GM12878 (cell line): ENCODE measurements around the gene UTP14C. TPM values are rescaled to one million over a fixed set of nuclear protein-coding genes. Genes with fewer than 3 reads are reported as not detected.

Experiments
- ATAC-seq: fragments of 200-7000 bp; cut with Tn5 transposase; 3 replicates; pipeline ENCODE4 v1.9.1; 2020; ENCODE audit warnings: mild to moderate bottlenecking, moderate library complexity
- BruUV-seq: library from RNA; stranded (reverse); fragments of 400-500 nt; replicated peaks from 2 replicates; lab custom pipeline; 2021; lab: Mats Ljungman, UMichigan
- CTCF ChIA-PET: fragments of 300-600 bp; sonication (Branson Sonifier 250); formaldehyde crosslinking; extraction: SDS; loops from one replicate; lab custom pipeline; 2021; ENCODE audit warnings: inconsistent platforms; lab: Yijun Ruan, JAX
- POLR2A ChIA-PET: fragments of 350-600 bp; formaldehyde crosslinking; extraction: SDS; loops from one replicate; lab custom pipeline; 2021; ENCODE audit warnings: inconsistent platforms; lab: Charles Lee
- RAD21 ChIA-PET: fragments of 300-600 bp; sonication (Branson Sonifier 250); formaldehyde crosslinking; loops from one replicate; lab custom pipeline; 2023; ENCODE audit warnings: antibody characterized with exemption; ENCODE audit not compliant: unreplicated experiment; lab: Charles Lee
- SMC1A ChIA-PET: fragments of 300-600 bp; sonication (Branson Sonifier 250); formaldehyde crosslinking; loops from one replicate; lab custom pipeline; 2023; ENCODE audit not compliant: unreplicated experiment, uncharacterized antibody; lab: Charles Lee
- DNase-seq: peaks from one replicate; pipeline ENCODE4 v3.0.0-alpha.2; 2011; ENCODE audit warnings: low read depth, low spot score
- FAIRE-seq: peaks from 3 replicates; lab custom pipeline; 2011; peaks lifted over from hg19 to GRCh38; lab: Jason Lieb, UNC
- H2AFZ ChIP-seq: 2 replicates; pipeline ENCODE4 v1.6.0; 2011; ENCODE audit warnings: low read depth, low read length, control low read depth; ENCODE audit not compliant: control insufficient read depth
- H3K27ac ChIP-seq: 2 replicates; pipeline ENCODE4 v1.5.1; 2011; ENCODE audit warnings: control low read depth; ENCODE audit not compliant: control insufficient read depth, insufficient read depth
- H3K27me3 ChIP-seq, 2 experiments: replicated peaks in 1 of 2; 2 replicates each; pipeline versions ENCODE4 v1.6.0 to v1.6.1; 2011; ENCODE audit warnings: low read length in 1 of 2; ENCODE audit not compliant: control insufficient read depth in 2 of 2, insufficient read depth in 2 of 2
- H3K36me3 ChIP-seq, 2 experiments: 2 replicates each; pipeline ENCODE4 v1.5.1; 2011; ENCODE audit warnings: low read length in 1 of 2; ENCODE audit not compliant: control insufficient read depth in 2 of 2, insufficient read depth in 2 of 2
- H3K4me1 ChIP-seq: 2 replicates; pipeline ENCODE4 v1.6.1; 2011; ENCODE audit warnings: mild to moderate bottlenecking, low read length, moderate library complexity, mixed read lengths; ENCODE audit not compliant: control insufficient read depth, insufficient read depth
- H3K4me2 ChIP-seq: 2 replicates; pipeline ENCODE4 v1.6.0; 2011; ENCODE audit warnings: control low read depth; ENCODE audit not compliant: control insufficient read depth, insufficient read depth
- H3K4me3 ChIP-seq: fragments of 200-600 bp; sonication (generic); 2 replicates; pipeline ENCODE4 v1.5.1; 2016
- H3K79me2 ChIP-seq: 2 replicates; pipeline ENCODE4 v1.6.0; 2011; ENCODE audit warnings: low read length; ENCODE audit not compliant: control insufficient read depth, insufficient read depth
- H3K9ac ChIP-seq: 2 replicates; pipeline ENCODE4 v1.8.0; 2011; ENCODE audit warnings: low read length, control low read depth, mixed read lengths; ENCODE audit not compliant: control insufficient read depth, insufficient read depth
- H3K9me3 ChIP-seq: replicated peaks from 3 replicates; pipeline ENCODE4 v1.5.1; 2011; ENCODE audit warnings: mild to moderate bottlenecking, low read length; ENCODE audit not compliant: control insufficient read depth, insufficient read depth
- H4K20me1 ChIP-seq: 2 replicates; pipeline ENCODE4 v1.6.0; 2011; ENCODE audit not compliant: control insufficient read depth, insufficient read depth
- BMI1 ChIP-seq: fragments of 450-650 bp; IDR thresholded peaks from 2 replicates; pipeline ENCODE4 v1.6.1; 2016; ENCODE audit warnings: mild to moderate bottlenecking, moderate library complexity, borderline replicate concordance
- CEBPZ ChIP-seq: fragments of 150-350 bp; IDR thresholded peaks from 2 replicates; pipeline ENCODE4 v1.6.1; 2016; ENCODE audit warnings: low read depth, low read length
- CHD1 ChIP-seq: IDR thresholded peaks from 2 replicates; pipeline ENCODE4 v1.6.1; 2012; ENCODE audit warnings: low read depth, low read length, improper control_type of control experiment
- CHD2 ChIP-seq: IDR thresholded peaks from 2 replicates; pipeline ENCODE4 v1.6.1; 2011; ENCODE audit warnings: low read depth, low read length, improper control_type of control experiment, borderline replicate concordance
- CREB1 ChIP-seq: IDR thresholded peaks from 2 replicates; pipeline ENCODE4 v1.6.1; 2012; ENCODE audit warnings: low read depth, mild to moderate bottlenecking, inconsistent platforms
- DPF2 ChIP-seq: fragments of 450-650 bp; IDR thresholded peaks from 2 replicates; pipeline ENCODE4 v1.6.1; 2017; ENCODE audit warnings: mild to moderate bottlenecking
- FOXK2 ChIP-seq: fragments of 450-650 bp; IDR thresholded peaks from 2 replicates; pipeline ENCODE4 v1.6.1; 2017; ENCODE audit warnings: mild to moderate bottlenecking, moderate library complexity
- GATAD2B ChIP-seq: fragments of 450-650 bp; conservative IDR thresholded peaks from 2 replicates; pipeline ENCODE4 v1.6.1; 2017; ENCODE audit warnings: low read depth, mild to moderate bottlenecking, moderate library complexity
- HCFC1 ChIP-seq: fragments of 150-350 bp; IDR thresholded peaks from 2 replicates; pipeline ENCODE4 v1.6.1; 2014; ENCODE audit warnings: low read length
- LARP7 ChIP-seq: fragments of 450-650 bp; IDR thresholded peaks from 2 replicates; pipeline ENCODE4 v1.6.1; 2017; ENCODE audit warnings: mild to moderate bottlenecking
- MAX ChIP-seq: IDR thresholded peaks from 2 replicates; pipeline ENCODE4 v1.6.1; 2012; ENCODE audit warnings: low read depth, low read length, improper control_type of control experiment
- NR2C1 ChIP-seq: fragments of 450-650 bp; IDR thresholded peaks from 2 replicates; pipeline ENCODE4 v1.6.1; 2017; ENCODE audit warnings: antibody characterized with exemption, mild to moderate bottlenecking, moderate library complexity
- PAX8 ChIP-seq: fragments of 450-650 bp; IDR thresholded peaks from 2 replicates; pipeline ENCODE4 v1.6.1; 2017; ENCODE audit warnings: mild to moderate bottlenecking, moderate library complexity
- POLR2A ChIP-seq: IDR thresholded peaks from 2 replicates; pipeline ENCODE4 v1.6.1; 2011; ENCODE audit warnings: low read depth, mild to moderate bottlenecking, low read length
- RAD21 ChIP-seq: IDR thresholded peaks from 2 replicates; pipeline ENCODE4 v1.6.1; 2011; ENCODE audit warnings: mild to moderate bottlenecking, low read depth, low read length, moderate library complexity; ENCODE audit not compliant: insufficient read depth
- REST ChIP-seq: IDR thresholded peaks from 2 replicates; pipeline ENCODE4 v1.6.1; 2012; ENCODE audit warnings: mild to moderate bottlenecking, low read depth, low read length
- SP1 ChIP-seq: IDR thresholded peaks from one replicate; pipeline ENCODE4 v1.6.1; 2011; ENCODE audit warnings: low read depth, low read length
- YY1 ChIP-seq: IDR thresholded peaks from 2 replicates; pipeline ENCODE4 v1.6.1; 2011; ENCODE audit warnings: low read depth, mild to moderate bottlenecking, low read length
- WGBS: methylation state at CpG from one replicate; pipeline ENCODE4 v1.1.6; 2016; ENCODE audit warnings: low lambda C conversion rate; ENCODE audit not compliant: insufficient replicate concordance, insufficient coverage; ENCODE audit errors: missing lambda C conversion rate; 5-methylcytosine and 5-hydroxymethylcytosine counted together
- in situ Hi-C: fragments of 300-500 bp; cut with MboI; formaldehyde crosslinking; loops from 9 replicates; pipeline ENCODE4 v1.14.3; 2018; ENCODE audit warnings: mixed read lengths
- intact Hi-C: fragments of 100-400 bp; cut with micrococcal nuclease; formaldehyde crosslinking; loops from one replicate; pipeline ENCODE4 v1.14.2; 2022; ENCODE audit not compliant: unreplicated experiment
- polyA plus RNA-seq, 11 experiments: library from polyadenylated mRNA; depleted of rRNA in 4 of 11; unstranded in 6 of 11; stranded (reverse) in 5 of 11; fragments of >200 nt; fragmentation: Nextera tagmentation in 4 of 11; fragmentation: Illumina TruSeq in 1 of 11; extraction: Ambion mirVana in 4 of 11; extraction: Trizol in 1 of 11; gene quantifications; 1 replicate in 1 of 11; 2 replicates in 10 of 11; pipeline versions ENCODE4 v1.2.1 to v1.2.3, GENCODE V29; 2011 to 2016; ENCODE audit warnings: inconsistent platforms in 2 of 11, missing spikeins in 2 of 11, low read depth in 1 of 11
- total RNA-seq, 4 experiments: library from RNA; depleted of rRNA in 3 of 4; stranded (reverse); fragments of >200 nt in 3 of 4; fragmentation: Illumina TruSeq in 1 of 4; extraction: Trizol in 1 of 4; gene quantifications; 2 replicates each; pipeline versions ENCODE4 v1.2.1 to v1.2.3, GENCODE V29; 2013 to 2021

Gene UTP14C
- total and polyA plus RNA-seq, 10 of the 15 experiments (the other 5 are each of a cell fraction or from before 2014, with no cell fraction given), result 3.4 to 11.2 (median 6.0) TPM

- TF ChIP-seq GATAD2B (no peak), CREB1 (no peak), CEBPZ (no peak), LARP7 (no peak), POLR2A (no peak), NR2C1 (no peak), CHD1 (no peak), DPF2 (no peak), REST (no peak), BMI1 (no peak), FOXK2 (no peak), YY1 (no peak), RAD21 (no peak), HCFC1 (no peak), CHD2 (no peak), PAX8 (no peak), MAX (no peak), SP1 (no peak)
- TF ChIP-seq, all 136 proteins: peak for 0
- ChIA-PET RAD21 (interaction anchor here (0.8 kb wide), 1 partner anchor 454 kb away, joined by 4 read pairs; no protein-coding TSS in a partner anchor), SMC1A (no interaction called here), CTCF (interaction anchor here (1.0 to 1.5 kb wide), 3 partner anchors 15 to 132 kb away, joined by 3 to 5 read pairs (median 3); partner anchors contain the start of genes ALG11 and NEK5), POLR2A (no interaction called here)
- ATAC-seq (no peak), FAIRE-seq (no peak), DNase-seq (no peak)
- Histone ChIP-seq H3K27ac (no peak overlapping the region), H4K20me1 (no peaks in the 10 kb centered on the region), H3K4me3 (no peak overlapping the region), H3K27me3 (peaks cover 3 to 11% of the 10 kb centered on the region in 2 experiments; a peak in 3 of 4 replicates), H3K9ac (no peak overlapping the region), H3K79me2 (no peaks in the 10 kb centered on the region), H2AFZ (no peak overlapping the region), H3K4me1 (no peaks in the 10 kb centered on the region), H3K36me3 (no peaks in the 10 kb centered on the region), H3K9me3 (no peaks in the 10 kb centered on the region), H3K4me2 (no peak overlapping the region)
- BruUV-seq, result no TSS peak
- in situ Hi-C loops (no loop called here), intact Hi-C loops (loop anchor here (5.0 kb wide), 1 partner anchor 100 kb away; no protein-coding TSS in a partner anchor)
- WGBS, result 45% methylated on average over 2 of the region's 2 CpGs
Measured at GRCh38 chr13:51997186-51997585, 27.3 kb upstream of the UTP14C start.
